HG02840 (cell line): ENCODE measurements around the gene ZNF684.
A peak's percentile ranks its signal among the peaks of the same experiment; 100 is the strongest.
"Not testable (repeated sequence)": the region's sequence is repeated elsewhere in the genome, so short reads cannot be mapped to it uniquely, and the experiment has no call there.

ENCODE experiments used
- ATAC-seq: cut with Tn5 transposase; IDR thresholded peaks from one replicate; pipeline ENCODE4 v1.9.1; 2021; ENCODE audit warnings: mild to moderate bottlenecking, moderate library complexity, moderate number of reproducible peaks; ENCODE audit not compliant: unreplicated experiment, low FRiP score

The ZNF684 gene

DNA sequence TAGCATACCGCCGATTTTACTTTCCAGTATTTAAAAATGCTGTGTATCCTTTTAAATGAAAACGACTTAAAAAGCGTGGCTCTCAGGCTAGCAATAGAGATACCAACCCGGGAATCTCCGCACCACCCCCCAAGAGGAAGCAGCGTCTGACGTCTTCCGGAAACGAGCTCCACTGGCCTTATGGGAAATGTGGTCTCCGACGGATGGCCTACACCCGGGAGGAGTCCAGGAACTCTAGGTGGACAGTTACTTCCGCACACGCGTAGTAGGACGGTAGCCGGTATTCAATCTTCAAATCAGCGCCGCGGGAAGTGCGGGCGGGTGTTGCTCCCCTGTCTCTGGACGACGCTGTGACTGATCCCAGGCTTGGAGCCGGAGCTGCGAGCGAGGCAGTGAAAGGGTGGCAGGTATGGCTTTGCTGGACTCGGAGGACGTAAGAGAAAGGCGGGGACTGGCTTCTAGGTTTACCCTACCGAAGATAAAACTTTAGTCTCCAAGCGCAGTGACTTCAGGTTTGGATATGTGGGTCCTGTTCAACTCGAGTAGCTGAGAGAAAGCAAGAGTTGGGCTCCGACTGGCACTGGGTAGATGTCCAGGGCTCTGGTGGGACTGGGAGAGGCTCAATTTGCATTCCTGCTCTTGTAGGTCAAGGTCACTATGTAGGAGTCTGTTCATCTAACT, at the start of gene ZNF684:
ZNF684 (plus strand) TSS at position 257 of the 681 bp plus-strand sequence. CDS start 1,530 bp downstream, outside the sequence.
- ATAC-seq: peak; percentile 93

DNA sequence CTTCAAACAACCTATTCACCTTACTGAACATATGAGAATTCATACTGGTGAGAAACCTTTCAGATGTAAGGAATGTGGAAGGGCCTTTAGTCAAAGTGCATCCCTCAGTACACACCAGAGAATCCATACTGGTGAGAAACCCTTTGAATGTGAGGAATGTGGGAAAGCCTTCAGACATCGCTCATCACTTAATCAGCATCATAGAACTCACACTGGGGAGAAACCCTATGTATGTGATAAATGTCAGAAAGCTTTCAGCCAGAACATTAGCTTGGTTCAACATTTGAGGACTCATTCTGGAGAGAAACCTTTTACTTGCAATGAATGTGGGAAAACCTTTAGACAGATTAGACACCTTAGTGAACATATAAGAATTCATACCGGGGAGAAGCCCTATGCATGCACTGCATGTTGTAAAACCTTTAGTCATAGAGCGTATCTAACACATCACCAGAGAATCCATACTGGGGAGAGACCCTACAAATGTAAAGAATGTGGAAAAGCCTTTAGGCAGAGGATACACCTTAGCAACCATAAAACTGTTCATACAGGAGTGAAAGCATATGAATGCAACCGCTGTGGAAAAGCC, 36.0 kb upstream of the ZNF684 start:
- ATAC-seq: no peak

DNA sequence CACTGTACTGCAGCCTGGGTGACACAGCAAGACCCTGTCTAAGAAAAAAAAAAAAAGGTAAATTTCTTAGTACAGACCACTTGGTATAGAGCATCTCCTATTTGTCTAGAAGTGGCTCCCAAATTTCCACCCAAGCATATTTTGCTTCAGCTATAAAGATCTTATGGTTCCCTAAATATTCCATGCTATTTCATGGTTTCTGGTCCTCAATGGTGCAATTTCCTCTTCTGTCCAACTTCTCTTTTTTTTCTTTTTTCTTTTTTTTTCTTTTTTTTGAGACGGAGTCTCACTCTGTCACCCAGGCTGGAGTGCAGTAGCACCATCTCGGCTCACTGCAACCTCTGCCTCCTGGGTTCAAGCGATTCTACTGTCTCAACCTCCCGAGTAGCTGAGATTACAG, 28.8 kb upstream of the ZNF684 start:
- ATAC-seq: not testable (repeated sequence)

DNA sequence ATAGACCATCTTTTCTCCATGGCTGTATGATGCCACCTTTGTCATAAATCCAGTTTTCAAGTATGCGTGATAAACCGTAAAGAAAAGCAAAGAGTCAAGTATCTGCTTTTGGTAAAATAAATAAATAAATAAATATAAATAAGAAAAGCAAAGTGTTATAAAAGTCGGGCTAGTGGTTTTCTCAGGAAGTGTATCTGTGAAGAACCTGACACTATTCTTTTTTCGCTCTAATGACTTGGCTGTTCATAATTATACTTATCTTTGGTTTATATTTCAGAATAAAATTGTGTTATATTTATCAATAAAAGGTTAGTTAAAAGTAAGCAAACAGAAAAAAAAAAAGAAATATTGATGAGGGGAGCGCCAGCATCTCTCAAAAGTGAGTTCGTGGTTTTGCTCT, 23.5 kb upstream of the ZNF684 start:
- ATAC-seq: no peak

DNA sequence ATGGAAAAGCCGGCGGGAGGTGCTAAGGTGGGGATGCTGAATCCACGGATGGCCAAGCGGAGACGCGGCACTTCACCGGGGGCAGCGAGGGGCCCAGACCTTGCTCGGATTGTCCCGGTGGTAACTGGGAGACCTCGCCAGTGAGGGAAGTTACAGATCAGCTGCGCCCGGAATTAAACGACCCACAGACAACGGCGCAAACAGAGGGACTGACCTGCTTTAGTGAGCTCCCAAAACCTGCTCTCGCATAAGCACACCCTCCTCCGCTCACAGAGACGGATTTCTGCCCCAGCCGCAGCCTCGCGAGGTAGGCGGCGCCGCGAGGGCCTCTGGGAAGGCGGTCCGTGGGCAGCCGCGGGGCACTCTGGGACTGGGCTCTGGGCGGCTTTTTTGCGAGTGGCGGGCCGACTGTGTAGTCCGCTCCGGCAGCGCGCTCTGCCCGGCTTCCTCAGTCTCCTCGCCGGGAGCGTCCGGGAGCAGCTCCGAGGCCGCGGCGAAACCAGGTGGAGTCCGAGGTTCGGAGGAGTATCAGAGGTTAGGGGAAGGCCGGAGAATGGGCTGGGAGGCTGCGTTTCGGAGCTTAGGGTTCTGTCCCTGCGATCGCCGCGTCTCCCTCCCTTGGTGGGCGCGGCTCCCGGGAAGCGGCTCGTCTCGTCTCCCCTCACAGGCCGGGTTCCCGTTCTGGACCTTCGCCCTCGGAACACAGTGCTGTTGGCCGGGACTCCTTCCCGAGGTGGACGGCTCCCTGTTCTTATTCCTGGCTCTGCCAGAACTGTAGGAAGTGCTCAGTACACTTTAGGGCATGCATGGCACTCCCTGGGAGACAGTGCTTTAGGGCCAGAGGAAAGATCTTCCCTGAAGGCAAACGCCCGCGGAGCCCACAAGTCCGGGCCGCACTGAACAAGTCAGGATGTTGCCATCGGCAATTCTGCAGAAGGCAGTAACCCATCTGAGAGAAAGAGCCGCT, 22.8 kb upstream of the ZNF684 start, which contains the start of gene EXO5:
EXO5 (plus strand) TSS at position 393 of the 967 bp plus-strand sequence. CDS start 5,778 bp downstream, outside the sequence.
- ATAC-seq: peak; percentile 83

DNA sequence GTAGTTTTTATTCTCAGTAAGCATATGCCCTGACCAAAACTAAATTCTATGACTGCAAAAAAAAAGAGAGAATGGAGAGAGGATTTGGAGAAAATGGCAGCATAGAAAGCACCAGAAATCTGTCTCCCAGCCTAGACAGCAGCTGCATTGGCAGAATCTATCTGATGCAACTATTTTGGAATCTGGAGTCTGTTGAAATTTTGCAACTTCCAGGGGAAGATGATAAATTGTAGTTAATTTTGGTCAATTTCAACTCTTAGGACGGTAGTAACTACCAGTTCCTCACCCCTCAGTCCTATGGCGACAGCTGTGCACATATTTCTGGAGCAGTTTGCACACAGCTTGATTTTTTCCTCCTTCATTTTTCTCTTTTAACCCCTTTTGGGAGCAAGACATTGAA, 11.9 kb upstream of the ZNF684 start:
- ATAC-seq: no peak

DNA sequence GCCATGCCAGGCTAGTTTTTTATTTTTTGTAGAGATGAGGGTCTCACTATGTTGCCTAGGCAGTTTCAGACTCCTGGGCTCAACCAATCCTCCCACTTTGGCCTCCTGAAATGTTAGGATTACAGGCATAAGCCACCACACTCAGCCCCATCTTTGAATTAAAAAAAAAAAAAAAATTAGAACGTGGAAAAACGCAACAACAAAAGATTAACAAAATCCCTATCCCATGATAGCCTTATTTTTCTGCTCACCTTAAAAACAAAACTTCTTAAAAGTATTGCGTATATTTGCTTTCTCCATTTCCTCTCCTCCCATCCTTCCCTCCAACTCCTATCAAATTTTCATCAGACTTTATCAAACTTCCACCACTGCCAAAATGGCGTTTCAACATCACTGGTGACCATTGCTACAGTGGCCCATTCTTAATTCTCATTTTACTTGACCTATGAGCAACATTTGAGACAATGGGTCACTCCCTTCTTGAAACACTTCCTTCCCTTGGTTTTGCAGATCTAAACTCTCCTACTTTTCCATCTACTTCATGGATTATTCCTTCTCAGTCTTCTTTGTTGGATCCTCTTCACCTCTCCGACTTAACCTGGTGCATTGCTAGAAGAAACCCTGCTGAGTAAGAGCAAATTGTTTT, 579 bp upstream of the ZNF684 start:
- peak; percentile 12 for ATAC-seq

DNA sequence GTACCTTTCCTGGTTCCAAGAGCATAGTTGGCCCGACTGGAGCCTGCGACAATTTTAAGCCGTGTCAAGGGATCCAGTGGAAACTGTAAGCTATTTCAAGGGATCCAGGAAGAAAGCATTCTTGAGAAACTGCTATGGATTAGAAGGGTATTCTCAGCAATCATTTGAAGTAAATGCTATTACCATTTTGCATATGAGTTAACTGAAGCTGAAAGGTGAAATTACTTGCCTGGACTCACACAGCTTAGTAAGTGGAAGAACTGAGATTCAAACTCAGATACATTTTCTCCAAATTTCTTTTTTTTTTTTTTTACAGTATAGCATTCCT, 589 bp downstream of the ZNF684 start:
- no peak for ATAC-seq

DNA sequence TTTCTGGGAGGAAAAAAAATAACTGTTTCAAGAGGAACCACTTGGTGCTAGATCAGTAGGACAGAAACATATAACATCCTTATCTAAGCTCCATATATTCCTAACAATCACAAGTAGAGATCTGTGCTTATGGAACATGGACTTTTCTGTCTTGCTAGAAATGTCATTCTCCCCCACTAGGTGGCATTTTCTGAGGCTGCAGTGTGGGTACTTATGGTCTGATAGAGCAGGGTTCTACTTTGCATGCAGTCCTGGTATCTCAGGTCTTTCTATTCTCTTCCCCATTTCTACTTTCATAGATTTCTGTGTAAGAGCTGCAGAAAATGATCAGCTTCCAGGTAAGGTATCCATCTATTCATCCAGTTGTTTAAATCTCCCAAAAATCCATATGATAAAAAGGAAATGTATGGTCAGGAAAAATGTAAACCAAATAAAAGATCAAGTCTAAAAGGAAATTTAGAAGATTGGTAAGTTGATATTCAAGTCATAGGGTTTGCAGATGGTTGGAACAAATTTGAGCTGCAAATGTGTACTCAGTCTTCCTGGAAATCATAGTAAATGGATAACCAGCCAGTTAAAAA, 1.5 kb downstream of the ZNF684 start:
- ATAC-seq: no peak

DNA sequence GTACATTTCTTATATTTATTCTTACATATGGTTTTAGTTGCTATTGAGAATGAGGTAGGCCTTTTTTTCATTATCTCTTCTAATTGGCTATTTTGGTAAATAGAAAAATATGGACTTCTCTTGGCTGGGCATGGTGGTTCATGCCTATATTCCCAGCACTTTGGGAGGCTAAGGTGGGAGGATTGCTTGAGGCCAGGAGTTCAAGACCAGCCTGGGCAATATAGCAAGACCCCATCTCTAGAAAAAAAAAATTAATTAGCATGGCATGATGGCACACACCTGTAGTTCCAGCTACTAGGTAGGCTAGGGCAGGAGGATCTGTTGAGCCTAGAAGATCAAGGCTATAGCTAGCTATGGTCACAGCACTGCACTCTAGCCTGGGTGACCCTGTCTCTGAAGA, 3.2 kb downstream of the ZNF684 start:
- ATAC-seq: no peak

DNA sequence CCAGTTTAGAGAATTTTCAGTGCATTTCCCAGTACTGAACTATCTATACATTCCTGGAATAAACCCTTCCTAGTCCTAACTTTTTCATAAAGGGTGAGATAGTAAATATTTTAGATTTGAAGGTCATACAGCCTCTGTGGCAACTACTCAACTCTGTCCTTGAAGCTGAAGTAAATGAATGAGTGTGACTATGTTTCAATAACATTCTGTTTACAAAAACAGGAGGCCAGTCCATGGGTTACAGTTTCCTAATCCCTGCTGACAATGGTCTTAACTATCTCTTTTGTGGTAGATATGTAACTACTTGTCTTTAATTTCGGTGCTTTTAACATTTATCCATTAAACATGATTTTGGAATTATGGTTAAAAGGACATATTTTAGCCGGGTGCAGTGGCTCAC, 4.3 kb downstream of the ZNF684 start:
- ATAC-seq: no peak

DNA sequence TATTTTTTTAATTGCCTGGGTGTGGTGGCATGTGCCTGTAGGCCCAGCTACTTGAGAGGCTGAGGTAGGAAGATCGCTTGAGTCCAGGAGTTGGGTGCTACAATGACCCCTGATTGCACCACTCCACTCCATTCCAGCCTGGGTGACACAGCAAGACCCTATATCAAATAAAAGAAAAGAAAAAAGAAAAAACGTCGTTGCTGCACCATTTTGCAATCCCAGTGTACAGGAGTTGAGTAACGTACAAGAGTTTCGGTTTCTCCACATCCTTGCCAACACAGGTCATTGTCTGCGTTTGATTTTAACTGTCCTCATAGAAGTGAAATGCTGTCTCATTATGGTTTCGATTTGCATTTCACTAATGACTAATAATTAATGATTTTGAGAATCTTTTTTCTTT, 7.9 kb downstream of the ZNF684 start:
- no peak for ATAC-seq

DNA sequence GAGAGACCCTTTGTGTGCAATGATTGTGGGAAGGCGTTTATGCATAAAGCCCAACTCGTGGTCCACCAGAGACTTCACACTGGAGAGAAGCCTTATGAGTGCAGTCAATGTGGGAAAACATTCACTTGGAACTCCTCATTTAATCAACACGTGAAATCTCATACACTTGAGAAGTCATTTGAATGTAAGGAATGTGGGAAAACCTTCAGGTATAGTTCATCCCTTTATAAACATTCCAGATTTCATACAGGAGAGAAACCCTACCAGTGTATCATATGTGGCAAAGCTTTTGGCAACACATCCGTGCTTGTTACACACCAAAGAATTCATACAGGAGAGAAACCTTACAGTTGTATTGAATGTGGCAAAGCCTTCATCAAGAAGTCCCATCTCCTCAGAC, 15.5 kb downstream of the ZNF684 start:
- no peak for ATAC-seq

DNA sequence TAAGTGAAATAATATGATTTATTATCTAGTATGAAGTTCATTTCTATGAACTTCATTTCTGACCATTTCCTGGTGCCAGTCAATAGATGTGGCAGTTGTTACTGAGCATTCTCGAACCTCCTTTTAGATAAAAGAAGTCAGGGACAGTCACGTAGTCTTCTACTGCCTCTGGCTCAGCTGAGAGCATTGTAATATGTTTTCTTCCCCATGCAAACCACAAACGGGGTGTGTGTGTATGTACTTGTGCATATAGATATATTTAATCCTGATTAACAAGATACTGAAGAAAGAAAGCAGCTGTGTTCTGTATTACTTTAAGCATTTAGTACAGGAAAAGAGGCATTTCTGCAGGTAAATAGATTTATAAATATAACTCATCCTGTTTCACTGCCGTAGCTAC, 21.6 kb downstream of the ZNF684 start:
- no peak for ATAC-seq

DNA sequence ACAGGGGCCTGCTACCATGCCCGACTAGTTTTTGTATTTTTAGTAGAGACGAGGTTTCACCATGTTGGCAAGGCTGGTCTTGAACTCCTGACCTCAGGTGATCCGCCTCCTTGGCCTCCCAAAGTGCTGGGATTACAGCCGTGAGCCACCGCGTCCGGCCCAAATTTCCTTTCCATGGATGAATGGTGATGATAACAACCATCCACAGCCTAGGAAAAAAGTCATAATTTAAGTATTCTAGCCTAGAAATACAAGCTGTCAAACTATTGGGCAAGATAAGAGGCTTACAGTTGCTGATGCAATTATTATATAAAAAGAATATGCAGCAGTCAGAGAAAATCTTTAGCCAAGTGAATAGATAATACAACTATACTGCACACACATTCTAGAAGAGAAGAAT, 23.4 kb downstream of the ZNF684 start:
- not testable (repeated sequence) for ATAC-seq

DNA sequence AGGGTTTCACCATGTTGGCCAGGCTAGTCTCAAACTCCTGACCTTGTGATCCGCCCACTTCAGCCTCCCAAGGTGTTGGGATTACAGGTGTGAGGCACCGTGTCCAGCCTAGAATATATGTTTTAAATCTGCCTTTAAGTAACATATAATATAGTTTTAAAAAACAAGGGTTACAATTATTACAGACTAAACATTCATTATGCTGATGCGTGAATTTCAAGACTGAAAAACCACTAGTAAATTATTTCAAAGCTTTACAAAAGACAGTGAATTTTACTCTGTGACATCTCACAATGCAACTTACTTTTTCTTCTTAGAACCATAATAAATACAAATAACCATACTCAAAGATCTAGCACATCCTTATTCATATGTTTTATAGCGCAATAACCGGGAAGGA, 24.7 kb downstream of the ZNF684 start:
- no peak for ATAC-seq

DNA sequence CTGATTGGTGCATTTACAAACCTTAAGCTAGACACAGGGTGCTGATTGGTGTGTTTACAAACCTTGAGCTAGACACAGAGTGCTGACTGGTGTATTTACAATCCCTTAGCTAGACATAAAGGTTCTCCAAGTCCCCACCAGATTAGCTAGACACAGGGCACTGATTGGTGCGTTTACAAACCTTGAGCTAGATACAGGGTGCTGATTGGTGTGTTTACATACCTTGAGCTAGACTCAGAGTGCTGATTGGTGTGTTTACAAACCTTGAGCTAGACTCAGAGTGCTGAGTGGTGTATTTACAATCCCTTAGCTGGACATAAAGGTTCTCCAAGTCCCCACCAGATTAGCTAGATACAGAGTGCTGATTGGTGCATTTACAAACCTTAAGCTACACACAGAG, 26.8 kb downstream of the ZNF684 start:
- not testable (repeated sequence) for ATAC-seq

DNA sequence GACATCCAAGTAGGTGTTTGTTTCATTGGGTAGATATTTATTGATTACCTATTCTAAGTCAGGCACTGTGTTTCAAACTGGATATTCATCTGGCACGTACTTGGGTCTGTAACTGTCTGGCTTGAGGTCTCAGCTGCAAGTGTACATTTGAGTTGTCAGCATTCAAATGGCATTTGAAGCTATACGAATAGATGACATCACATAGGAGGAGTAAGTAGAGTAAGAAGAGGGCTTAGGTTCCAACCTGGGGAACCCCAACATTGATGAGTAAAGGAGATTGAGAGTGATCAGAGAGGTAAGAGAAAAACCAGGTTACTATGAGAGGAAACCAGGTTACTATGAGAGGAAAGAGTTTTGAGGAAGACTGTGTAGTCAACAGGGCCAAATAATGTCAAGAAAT, 30.7 kb downstream of the ZNF684 start:
- ATAC-seq: no peak

DNA sequence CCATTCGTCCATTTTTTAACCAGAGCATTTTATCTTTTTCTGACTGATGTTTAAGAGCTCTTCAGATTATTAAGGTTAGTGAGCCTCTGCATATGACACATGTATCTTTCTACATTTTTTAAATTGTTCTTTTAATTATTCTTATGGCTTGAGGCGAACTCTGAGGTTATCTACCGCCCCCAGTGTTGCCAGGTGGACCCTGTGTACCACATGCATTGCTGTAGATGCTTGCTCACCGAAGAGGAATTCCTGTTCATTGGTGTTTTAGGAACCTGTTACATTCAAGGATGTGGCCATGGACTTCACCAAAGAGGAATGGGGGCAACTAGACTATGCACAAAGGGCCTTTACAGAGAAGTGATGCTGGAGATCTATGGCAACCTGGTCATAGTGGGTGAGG, 31.8 kb downstream of the ZNF684 start:
- ATAC-seq: no peak

DNA sequence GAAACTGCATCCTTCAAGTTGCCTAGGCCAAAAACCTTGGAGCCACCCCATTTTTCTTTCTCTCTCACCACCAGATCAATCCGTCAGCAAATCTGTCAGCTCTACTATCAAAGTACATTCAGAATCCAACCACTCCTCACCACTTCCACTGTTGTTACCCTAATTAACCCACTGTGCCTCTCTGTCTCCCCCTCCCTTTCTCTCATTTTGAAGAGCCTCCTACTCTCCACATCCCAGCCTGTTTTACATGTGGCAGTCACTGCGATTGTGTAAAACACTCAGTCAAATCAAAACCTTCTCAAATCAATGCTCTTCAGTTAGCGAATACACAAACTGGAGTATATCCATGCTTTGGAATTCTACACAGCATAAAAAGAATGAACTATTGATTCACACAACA, 33.1 kb downstream of the ZNF684 start:
- no peak for ATAC-seq
